HCEC 1CT (cell line): ENCODE measurements around the gene STPG3.
A peak's percentile ranks its signal among the peaks of the same experiment; 100 is the strongest.
"Not testable (repeated sequence)": the region's sequence is repeated elsewhere in the genome, so short reads cannot be mapped to it uniquely, and the experiment has no call there.

Experiments
- DNase-seq: peaks from one replicate; pipeline ENCODE4 v3.0.0-alpha.2; 2017

Gene STPG3

DNA sequence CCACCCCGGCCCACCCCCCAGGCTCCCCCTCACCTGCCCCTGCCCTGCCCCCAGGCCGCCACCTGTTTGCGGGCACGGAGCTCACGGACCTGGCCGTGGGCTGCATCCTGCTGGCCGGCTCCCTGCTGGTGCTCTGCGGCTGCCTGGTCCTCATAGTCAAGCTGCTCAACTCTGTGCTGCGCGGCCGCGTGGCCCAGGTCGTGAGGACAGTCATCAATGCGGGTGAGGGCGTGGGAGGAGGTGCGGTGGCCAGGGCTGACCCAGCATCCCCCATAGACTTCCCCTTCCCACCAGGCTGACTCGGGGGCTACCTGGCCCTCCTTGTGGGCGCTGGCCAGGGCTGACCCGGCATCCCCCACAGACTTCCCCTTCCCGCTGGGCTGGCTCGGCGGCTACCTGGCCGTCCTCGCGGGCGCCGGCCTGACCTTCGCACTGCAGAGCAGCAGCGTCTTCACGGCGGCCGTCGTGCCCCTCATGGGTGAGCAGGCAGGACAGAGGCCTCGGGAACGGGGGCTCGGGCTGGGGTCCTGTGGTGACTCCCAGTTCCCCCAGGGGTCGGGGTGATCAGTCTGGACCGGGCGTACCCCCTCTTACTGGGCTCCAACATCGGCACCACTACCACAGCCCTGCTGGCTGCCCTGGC, 16.9 kb upstream of the STPG3 start:
- no peak for DNase-seq

DNA sequence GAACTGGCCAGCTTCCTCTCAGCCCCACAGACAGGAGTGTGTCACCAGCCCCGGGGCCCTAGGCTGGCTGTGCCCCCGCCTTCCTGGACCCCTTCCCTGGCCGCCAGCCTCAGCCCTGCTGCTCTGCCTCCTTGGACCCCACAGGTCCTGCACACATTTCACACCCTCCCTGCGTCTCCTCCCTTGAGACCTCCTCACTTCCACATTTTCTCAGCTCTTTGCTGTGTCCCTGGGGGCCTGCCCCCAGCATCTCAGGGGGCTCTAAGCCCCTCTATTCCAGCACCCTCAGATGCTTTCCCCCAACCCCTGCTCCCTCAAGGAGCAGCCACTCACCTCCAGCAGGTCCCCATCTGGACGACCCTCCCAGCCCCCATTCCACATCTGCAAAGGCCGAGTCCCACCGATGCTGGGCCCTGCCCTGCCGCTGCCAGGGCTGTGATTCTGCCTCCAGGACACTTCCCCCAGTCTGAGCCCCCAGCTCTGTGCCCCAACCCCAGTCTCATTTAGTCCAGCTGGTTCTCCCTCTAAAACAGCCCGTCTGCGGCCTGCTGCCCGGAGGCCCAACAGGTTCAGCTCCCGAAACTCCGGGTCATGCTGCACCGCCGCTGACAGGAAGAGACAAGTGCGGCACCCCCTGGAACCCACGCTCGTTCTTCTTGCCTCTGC, 16.2 kb upstream of the STPG3 start:
- no peak for DNase-seq

GRCh38 chr9:137235424-137236237, 15.5 kb upstream of the STPG3 start:
- no peak for DNase-seq

GRCh38 chr9:137236238-137236935, 14.7 kb upstream of the STPG3 start:
- DNase-seq: peak; percentile 60

DNA sequence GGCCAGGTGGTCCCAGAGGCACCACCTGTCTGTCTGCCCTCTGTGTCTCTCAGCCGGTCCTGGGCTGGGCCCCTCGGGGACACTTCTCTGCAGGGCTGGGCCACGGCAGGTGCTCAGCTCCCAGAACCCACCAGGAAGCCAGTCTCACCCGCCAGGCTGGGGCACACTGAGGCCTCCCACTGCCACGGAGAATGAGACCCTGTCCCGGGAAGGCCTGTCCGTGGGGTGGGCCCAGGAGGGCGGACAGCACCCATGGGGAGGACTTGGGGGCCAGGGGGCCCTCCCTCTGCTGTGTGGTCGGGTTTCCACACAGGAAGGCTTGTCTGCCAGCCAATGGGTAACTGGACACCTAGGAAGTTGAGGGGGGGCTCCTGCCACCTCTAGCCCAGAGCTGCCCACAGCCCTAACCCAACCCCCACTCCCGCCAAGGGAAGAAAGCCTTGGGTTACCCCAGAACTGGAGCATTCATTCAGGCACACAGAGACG, 14.1 kb upstream of the STPG3 start:
- no peak for DNase-seq

- DNase-seq: no peak
These were observed 13.0 kb upstream of the STPG3 start for GRCh38 chr9:137237759-137238726.

- peak; percentile 7 for DNase-seq
These were observed 11.4 kb upstream of the STPG3 start for GRCh38 chr9:137239541-137240200.

GRCh38 chr9:137240318-137240840, 10.7 kb upstream of the STPG3 start:
- peak; percentile 51 for DNase-seq

DNA sequence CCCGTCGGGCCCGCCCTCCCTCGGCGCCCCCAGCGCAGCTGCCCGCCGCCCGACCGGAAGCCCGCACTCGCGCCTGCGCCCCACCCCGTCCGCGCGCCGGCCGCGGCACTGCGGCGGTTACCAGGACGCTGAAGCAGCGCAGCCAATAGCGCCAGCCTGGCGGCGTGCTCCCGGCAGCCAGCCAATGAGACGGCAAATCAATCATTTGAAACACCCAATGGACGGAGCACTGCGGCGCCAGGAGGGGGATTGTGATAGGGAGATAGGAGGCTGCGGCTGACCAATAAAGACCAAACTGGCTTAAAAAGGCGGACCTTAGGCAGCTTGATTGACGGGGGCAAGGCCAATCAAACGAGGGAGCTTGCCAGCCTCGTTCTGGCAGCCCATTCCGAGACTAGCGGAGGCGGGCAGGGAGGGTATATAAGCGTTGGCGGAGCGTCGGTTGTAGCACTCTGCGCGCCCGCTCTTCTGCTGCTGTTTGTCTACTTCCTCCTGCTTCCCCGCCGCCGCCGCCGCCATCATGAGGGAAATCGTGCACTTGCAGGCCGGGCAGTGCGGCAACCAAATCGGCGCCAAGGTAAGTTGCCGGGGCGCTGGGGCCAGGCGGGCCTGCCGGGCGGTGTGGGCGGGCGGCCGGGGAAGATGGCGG, 10.1 kb upstream of the STPG3 start, which contains the start of gene TUBB4B:
TUBB4B (plus strand) TSS at position 447 of the 649 bp plus-strand sequence; CDS start at position 521, 74 bp downstream.
- peak; percentile 100 for DNase-seq

GRCh38 chr9:137241490-137242268, 9.4 kb upstream of the STPG3 start:
- peak; percentile 50 for DNase-seq

- no peak for DNase-seq
These were observed 8.6 kb upstream of the STPG3 start for GRCh38 chr9:137242269-137243203.

DNA sequence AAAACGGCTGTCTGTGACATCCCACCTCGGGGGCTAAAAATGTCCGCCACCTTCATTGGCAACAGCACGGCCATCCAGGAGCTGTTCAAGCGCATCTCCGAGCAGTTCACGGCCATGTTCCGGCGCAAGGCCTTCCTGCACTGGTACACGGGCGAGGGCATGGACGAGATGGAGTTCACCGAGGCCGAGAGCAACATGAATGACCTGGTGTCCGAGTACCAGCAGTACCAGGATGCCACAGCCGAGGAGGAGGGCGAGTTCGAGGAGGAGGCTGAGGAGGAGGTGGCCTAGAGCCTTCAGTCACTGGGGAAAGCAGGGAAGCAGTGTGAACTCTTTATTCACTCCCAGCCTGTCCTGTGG, 7.8 kb upstream of the STPG3 start:
- not testable (repeated sequence) for DNase-seq

GRCh38 chr9:137243626-137244485, 7.2 kb upstream of the STPG3 start:
- peak; percentile 19 for DNase-seq

DNA sequence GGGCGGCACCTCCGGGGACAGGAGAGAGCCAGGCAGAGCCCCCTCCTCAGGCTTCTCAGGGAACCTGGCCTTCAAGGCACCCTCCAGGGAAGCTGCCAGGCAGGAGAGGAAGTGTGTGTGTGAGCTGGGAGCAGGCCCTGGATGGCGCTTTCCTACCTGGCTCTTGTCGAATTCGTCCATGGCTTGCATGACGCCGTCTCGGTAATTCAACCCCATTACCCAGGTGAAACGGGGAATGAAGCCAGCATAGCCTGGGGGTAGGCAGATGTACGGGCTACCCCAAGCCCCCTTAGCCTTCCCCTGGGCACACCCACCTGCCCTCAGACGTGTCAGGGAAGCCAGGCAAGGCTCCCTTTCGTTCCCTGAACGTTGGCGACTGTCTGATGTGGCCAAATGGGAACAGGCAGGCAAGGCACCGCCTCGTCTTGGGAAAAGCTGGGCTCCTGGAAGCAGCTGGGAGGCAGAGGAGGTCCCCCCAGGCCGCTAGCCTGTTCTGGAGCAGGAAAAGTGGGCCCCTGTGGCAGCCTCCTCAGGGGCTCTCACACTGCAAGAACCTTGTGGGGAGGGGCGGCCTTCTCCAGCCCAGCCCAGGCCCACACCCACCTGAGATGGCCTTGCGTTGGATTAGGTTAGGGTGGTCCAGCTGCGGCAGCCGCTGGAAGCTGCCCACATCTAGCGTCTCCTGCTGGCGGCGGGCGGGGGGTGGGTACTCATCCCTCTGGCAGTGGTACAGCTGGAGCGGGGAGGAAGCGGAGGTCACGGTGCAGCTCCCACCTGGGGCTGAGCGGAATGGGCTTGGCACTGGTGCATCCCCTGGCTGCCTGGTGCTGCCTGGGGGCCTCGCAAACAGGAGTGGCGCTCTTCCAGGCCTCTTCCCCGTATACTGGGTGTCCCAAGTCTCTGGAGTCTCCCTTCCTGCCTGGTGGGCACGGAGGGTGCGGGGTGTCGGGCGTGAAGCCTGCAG, 6.3 kb upstream of the STPG3 start:
- no peak for DNase-seq

DNA sequence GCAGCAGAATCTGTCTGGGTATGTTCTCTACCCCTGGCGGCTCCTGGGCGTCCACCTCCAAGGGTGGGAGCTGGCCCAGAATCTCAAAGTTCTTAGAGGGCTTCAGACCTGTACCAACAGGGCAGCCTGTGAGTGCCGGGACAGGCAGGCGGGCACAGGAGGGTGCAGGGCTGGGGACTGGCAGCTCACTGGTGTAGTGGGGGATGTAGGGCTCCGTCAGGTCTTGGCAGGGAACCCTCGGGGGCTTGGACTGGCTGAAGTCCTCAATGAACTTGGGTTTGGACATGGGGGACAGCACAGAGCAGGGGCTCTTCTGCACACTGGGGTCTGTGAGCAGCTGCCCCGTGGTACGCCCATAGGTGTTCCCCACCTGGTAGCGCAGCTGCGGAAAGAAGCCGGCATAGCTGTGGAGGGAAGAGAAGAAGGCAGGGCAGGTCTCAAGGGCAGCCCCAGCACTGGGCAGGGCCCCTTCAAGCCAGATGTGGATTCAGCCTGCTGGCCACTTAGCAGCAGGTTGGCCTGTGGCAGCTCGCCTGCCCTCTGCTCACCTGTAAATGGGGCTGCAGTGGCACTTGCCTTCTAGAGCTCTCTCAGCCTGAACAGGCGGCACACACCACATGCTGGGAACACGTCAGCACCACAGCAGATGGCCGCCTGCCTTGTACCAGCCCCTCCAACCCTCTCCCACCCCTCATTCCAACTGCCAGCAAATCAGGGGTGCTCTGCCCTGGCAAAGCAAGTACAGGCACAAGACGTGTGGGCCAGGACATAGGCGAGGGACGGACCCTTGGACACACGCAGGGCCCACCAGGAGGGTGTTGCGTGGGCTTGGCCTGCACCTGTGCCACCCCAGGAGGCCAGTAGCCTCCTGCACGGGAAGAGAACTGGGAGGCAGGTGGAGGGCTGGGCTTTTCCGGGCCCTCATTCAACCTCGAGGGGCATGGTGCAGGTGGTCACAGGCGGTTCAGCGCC, 5.3 kb upstream of the STPG3 start:
- no peak for DNase-seq
